GM18868 (cell line): ENCODE measurements around the gene IL3.

Experiments used
- ATAC-seq: cut with Tn5 transposase; IDR thresholded peaks from one replicate; pipeline ENCODE4 v1.9.1; 2021; ENCODE audit warnings: mild to moderate bottlenecking, moderate library complexity; ENCODE audit not compliant: unreplicated experiment

Gene IL3

DNA sequence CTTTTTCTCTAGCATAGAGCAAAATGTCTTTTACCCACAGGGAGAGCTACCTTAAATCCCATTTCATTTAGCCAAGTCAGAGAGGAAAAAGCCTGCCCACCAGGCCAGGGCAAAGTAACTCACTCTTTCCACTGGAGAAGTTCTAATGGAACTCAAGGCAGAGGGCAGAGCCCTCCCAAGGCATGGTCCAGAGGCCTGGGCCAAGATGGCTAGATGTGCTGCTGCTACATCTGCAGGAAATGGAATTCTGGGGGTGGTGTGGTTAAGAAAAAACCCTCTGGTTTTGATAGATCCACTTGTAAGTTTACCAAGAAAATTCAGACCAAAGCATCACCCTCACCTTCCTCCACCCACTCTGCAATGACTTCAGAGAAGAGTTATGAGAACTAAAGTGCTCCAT lies 50.5 kb downstream of the IL3 start:
- ATAC-seq: no peak

DNA sequence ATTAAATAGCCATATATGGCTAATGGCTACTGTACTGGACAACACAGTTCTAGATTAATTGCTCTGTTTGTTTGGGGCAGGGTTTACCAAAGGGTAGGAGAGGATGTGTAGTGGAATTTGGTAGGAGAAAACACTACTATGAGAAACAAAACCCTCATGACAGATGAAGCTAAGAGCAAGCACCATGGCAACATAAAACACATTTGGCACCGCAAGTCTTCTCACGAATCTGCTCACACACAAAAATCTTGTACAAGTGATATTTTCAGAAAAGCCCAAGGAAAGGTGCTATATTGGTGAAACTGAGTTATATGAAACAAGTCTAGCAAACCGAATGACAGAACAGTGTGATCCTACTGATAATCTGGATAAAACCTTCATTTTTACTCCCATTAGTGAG lies 51.7 kb downstream of the IL3 start:
- ATAC-seq: no peak
